ENCODE results near the gene EFNB2. TPM values are rescaled to one million over a fixed set of nuclear protein-coding genes. Genes with fewer than 3 reads are reported as not detected.

Gene EFNB2
- total RNA-seq, 4 donors from 2014 or later, result 4.6 to 32.6 (median 15.9) TPM

DNA sequence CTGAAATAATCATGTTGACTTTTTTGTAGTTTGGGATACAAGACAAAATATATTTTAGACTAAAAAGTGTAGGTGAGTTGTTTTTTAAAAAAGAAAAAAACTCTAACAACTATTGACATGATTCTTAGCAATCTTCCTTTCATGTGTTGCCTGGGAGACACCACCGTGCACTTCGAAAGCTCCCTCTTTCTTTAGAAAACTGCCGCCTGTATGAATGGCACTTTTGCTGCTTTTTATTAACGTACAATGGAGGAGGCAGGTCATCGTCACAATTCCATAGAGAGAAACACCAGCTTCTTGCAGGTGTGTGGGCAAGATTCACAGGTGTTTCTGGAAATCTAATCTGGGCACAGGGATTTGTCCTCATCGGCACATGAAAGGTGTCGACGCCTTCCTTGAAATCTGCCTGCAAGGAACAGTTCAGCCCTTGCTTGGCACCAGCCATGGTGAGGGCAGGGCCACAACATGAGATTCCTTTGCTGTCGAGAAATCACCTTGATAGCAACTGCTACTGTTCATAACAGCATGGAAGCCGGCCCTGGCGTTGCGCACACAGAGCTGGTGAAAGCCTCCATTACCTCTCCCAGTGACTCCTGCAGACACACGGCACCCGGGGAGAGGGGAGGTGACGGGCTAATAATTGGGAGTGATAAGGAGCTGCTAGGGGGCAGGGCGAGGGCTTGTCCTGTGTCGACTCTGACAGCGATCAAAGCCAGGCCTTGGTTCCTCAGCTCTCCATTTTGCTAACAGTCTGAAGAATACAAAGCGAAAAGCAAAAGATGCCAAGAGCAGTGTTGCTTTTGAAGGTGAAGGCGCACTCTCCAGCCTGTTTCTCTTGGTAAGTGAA lies 66.5 kb downstream of the EFNB2 start:
- TF ChIP-seq, protein P1, sequence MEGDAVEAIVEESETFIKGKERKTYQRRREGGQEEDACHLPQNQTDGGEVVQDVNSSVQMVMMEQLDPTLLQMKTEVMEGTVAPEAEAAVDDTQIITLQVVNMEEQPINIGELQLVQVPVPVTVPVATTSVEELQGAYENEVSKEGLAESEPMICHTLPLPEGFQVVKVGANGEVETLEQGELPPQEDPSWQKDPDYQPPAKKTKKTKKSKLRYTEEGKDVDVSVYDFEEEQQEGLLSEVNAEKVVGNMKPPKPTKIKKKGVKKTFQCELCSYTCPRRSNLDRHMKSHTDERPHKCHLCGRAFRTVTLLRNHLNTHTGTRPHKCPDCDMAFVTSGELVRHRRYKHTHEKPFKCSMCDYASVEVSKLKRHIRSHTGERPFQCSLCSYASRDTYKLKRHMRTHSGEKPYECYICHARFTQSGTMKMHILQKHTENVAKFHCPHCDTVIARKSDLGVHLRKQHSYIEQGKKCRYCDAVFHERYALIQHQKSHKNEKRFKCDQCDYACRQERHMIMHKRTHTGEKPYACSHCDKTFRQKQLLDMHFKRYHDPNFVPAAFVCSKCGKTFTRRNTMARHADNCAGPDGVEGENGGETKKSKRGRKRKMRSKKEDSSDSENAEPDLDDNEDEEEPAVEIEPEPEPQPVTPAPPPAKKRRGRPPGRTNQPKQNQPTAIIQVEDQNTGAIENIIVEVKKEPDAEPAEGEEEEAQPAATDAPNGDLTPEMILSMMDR (IDR thresholded peaks at IDR 0.05; ENCODE audit: low read depth), result no peak

DNA sequence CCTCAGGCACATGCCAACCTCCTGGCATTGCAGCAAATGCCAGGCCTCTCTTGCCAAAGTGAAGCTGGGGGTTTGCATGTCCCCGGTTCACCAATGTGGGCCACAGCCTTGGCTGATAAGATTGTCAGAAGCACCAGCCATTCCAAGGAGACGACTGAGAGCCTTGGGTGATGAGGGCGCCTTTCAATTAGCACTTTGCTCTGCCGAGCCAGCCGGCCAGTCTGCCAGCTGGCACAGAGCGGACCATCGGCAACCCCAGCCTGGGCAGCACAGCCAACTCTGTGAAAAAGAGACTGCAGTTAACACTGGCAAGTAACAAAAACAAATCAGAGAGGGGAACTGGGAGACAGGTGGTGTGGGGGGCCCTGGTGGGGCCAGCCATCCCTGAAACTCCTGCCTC lies 67.3 kb downstream of the EFNB2 start:
- TF ChIP-seq, protein P1 (IDR thresholded peaks at IDR 0.05; ENCODE audit: low read depth), result no peak

DNA sequence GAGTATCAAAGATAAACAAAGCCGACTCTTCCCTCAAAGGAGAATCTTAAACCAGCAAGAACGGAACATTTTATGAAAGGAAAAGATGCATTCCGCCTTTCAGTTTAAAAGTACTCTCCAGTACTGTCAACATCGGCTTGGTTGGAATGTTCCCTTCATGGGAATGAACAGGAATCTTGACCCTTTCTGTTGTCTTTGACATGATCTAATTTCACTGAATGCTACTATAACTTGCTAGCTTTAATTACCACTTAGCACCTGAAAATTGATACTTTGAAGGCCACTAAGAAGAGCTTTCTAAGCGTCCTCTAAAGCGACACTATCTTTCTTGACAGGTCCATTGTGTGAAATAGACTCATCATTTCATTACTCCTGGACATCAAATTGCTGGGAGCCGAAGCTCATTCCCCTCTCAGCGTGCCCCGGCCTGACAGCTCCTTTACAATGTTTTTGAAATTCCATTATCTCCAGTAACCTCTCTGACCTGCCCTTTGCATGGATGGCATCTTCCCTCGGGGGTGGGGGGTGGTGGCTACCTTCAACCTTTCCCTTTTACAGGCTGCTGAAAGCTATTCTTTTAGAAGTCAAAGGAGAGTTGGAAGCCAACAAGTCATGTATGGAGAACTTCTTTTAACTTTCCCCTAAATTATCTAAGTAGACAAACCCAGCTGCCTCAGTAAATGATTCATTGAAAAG lies 67.9 kb downstream of the EFNB2 start:
- TF ChIP-seq, protein P1 (IDR thresholded peaks at IDR 0.05; ENCODE audit: low read depth), result no peak

DNA sequence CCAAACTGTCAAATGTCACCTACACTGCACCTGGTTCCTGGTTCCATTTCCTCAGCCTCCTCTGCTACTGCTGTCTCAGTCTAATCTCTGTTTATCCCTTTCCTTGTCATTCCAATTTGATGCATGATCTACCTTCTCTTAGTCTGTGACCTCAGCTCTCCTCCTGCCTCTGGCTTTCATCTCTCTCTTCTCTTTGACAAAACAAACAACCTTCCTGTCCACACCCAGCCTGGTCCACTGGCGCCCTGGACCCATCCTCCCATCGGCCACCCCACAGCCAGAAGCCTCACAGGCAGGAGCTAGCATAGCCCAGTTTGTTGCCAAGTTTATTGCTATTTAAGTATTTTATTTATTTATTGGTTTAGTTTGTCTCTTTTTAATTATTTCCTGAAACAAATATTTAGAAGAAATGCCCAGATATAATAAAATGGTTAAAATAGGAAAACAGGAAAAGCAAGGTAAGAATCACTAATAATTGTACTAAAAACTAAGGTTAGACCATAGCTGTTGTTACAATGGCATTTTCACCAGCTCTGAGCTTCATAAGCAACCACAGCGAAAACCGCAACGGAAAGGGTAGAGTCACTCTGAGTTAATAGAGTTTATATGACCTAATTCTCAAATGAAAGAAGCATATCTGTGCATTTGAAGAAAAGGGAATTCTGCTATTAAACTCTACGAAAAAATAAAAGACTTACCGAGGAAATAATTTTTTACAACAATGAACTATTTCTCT lies 68.6 kb downstream of the EFNB2 start:
- TF ChIP-seq, protein P1 (IDR thresholded peaks at IDR 0.05; ENCODE audit: low read depth), result no peak

DNA sequence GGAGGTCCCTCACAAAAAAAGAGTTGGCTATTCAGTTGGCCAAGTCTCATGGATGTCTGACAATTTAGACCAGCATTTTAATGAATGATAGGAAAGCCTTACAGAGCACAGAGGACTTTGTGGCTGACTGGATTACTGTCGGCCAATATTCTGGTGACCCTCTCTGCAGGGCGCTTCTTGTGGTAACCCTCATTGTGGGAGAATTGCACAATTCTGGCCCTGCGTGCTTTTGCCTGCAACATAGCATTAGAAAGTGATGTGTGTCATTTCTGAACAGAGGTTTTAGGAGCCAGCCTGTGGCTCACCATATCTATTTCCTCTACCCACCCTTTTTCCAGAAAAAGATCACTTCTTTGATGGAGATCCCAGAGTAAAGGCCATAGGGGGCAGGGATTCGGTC lies 71.4 kb downstream of the EFNB2 start:
- TF ChIP-seq, protein P1 (IDR thresholded peaks at IDR 0.05; ENCODE audit: low read depth), result no peak

DNA sequence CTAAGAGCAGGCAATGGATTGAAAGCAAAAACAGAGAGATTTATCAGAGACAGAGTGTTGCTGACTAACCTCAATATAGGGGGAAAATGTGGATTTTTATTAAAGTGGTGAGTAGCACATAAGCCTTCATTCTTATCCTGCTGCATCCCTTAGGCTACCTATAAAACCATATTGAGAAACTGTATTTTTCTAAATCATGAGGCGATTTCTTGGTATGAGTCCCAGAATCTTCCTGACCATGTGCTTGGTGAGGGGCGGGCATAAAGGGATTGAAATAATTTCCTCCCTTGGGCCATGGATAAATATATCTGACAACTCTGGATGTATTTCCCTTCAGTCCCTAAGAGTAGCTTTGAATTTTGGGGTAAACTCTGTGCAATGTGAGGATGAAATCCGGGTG lies 72.8 kb downstream of the EFNB2 start:
- TF ChIP-seq, protein P1 (IDR thresholded peaks at IDR 0.05; ENCODE audit: low read depth), result no peak

- TF ChIP-seq, protein P1 (IDR thresholded peaks at IDR 0.05; ENCODE audit: low read depth), result no peak
Observed at GRCh38 chr13:106455777-106456176, 79.7 kb downstream of the EFNB2 start.
